ENCODE results near the gene ZFTA.

Gene ZFTA

DNA sequence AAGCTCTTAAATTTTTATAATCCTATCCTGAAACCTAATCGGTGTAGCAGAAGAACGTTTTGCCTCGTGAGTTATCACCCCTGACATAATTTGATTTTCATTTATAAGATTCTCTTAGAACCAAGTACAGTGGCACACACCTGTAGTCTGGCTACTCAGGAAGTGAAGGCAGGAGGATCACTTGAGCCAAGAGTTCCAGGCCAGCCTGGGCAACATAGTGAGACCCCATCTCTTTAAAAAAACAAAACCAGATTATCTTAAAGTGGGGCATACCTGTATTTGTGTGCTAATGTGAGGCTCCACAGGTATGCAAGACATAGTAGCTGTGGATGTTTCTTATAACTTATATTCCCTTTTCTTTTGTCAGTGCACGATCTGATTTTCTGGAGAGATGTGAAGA is 19.0 kb downstream of the ZFTA start:
- DNase-seq (ENCODE audit: low read depth): no peak

DNA sequence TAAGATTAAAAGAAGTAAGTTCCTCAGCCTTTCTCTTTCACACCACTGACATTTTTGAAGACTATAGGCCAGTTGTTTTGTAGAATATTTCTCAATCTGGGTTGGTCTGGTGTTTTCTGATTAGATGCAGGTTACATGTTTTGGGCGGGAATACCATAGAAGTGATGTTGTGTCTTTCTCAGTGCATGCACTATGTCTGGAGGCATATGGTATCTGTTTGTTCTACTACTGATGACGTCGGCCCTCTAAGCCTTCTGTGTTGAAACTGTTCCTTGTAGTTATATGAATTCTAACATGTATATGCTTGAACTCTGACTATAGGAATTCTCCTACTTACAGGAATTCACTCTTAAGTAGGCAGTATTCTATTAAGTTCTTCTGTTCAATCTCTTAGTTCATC is 21.6 kb downstream of the ZFTA start:
- peak; percentile 55 for DNase-seq (ENCODE audit: low read depth)

GRCh38 chr11:63745304-63746170 is 23.0 kb downstream of the ZFTA start:
- DNase-seq (ENCODE audit: low read depth): no peak

- peak; percentile 82 for DNase-seq (ENCODE audit: low read depth)
These were observed 29.7 kb downstream of the ZFTA start for GRCh38 chr11:63738720-63739360.

DNA sequence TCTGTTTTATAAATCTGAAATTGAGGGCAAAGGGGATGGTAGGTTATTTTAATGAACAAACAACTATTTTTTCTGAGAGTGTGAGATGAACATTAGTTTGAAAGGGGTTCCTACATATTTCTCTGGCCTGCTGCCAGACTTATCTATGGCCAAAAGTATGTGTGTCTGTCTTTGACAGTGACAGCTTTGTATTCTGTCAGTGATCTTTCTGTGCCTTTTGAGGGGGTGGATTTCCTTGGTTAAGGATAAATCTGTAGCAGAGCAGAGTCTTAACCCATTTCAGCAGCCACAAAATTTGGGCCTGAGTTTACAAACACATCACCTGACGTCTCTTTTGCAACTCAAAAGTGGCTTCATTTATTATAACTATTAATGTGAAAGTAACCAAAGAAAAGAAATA is 30.9 kb downstream of the ZFTA start:
- no peak for DNase-seq (ENCODE audit: low read depth)

GRCh38 chr11:63736864-63737263 is 31.7 kb downstream of the ZFTA start:
- no peak for DNase-seq (ENCODE audit: low read depth)

DNA sequence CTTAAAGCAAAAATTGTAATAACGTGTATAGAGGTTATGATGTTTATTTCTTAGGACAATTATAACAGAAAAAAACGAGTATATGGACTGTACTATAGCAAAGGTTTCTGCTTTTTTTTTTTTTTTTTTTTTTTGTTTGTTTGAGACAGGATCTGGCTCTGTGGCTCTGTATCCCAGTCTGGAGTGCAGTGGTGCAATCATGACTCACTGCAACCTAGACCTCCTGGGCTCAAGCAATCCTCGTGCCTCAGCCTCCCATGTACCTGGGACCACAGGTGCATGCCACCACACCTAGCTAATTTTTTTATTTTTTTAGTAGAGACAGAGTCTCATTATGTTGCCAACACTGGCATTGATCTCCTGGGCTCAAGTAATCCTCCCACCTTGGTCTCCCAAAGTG is 39.2 kb downstream of the ZFTA start:
- no peak for DNase-seq (ENCODE audit: low read depth)

DNA sequence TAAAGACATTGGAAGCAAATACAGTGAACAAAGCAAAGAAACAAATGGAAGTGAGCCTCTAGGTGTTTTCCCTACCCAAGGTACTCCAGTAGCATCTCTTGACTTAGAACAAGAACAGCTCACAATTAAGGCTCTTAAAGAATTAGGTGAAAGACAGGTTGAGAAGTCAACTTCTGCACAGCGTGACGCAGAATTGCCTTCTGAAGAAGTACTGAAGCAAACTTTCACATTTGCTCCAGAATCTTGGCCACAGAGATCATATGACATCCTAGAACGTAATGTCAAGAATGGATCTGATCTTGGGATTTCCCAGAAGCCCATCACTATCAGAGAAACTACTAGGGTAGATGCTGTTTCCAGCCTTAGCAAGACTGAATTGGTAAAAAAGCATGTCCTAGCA is 48.0 kb downstream of the ZFTA start:
- DNase-seq (ENCODE audit: low read depth): no peak

DNA sequence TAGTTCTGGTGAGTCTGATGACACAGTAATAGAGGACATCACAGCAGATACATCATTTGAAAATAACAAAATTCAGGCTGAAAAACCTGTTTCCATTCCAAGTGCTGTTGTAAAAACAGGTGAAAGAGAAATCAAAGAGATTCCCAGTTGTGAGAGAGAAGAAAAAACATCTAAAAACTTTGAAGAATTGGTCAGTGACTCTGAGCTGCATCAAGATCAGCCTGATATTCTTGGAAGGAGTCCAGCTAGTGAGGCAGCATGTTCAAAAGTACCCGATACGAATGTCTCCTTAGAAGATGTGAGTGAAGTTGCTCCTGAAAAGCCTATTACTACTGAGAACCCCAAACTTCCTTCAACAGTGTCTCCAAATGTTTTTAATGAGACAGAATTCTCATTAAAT is 48.6 kb downstream of the ZFTA start:
- peak; percentile 12 for DNase-seq (ENCODE audit: low read depth)

DNA sequence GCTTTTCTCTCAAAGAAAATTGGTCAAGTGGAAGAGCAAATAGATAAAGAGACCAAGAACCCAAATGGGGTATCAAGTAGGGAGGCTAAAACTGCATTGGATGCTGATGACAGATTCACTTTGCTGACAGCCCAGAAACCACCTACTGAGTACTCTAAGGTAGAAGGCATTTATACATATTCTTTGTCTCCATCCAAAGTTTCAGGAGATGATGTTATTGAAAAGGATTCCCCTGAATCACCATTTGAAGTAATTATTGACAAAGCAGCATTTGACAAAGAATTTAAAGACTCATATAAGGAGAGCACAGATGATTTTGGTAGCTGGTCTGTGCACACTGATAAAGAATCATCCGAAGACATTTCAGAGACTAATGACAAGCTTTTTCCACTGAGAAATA is 49.6 kb downstream of the ZFTA start:
- DNase-seq (ENCODE audit: low read depth): no peak

All from fibroblast of the conjunctiva (primary cell).